Transverse colon (tissue), 4 donors: ENCODE measurements around the gene CALN1. TPM values are rescaled to one million over a fixed set of nuclear protein-coding genes. Genes with fewer than 3 reads are reported as not detected.

Source experiments
- DNase-seq: peaks from one replicate; pipeline ENCODE4 v3.0.0-alpha.2; 2019
- H3K27ac ChIP-seq, 4 donors: fragments of 200-600 bp; sonication (generic); 2 replicates each; pipeline ENCODE4 v1.5.1; 2016 to 2018; ENCODE audit warnings: inconsistent platforms in 4 of 4
- H3K27me3 ChIP-seq: fragments of 200-600 bp; sonication (generic); 2 replicates; pipeline ENCODE4 v1.5.1; 2017; ENCODE audit warnings: inconsistent platforms
- H3K36me3 ChIP-seq, 4 donors: fragments of 200-600 bp; sonication (generic); 2 replicates each; pipeline ENCODE4 v1.5.1; 2017 to 2019; ENCODE audit warnings: inconsistent platforms in 4 of 4
- H3K4me1 ChIP-seq, 4 donors: fragments of 200-600 bp; sonication (generic); 2 replicates each; pipeline ENCODE4 v1.5.1; 2017 to 2020; ENCODE audit warnings: inconsistent platforms in 4 of 4
- H3K4me3 ChIP-seq, 4 donors: fragments of 200-600 bp; sonication (generic); 1 replicate in 1 of 4; 2 replicates in 3 of 4; pipeline versions ENCODE4 v1.5.1 to v1.6.1; 2017 to 2019; ENCODE audit warnings: inconsistent platforms in 4 of 4
- H3K9me3 ChIP-seq, 2 donors: fragments of 200-600 bp; sonication (generic); 2 replicates each; pipeline ENCODE4 v1.5.1; 2017 to 2019; ENCODE audit warnings: inconsistent platforms in 2 of 2
- EP300 ChIP-seq: sonication (generic); formaldehyde crosslinking; IDR thresholded peaks from one replicate; pipeline ENCODE4 v1.6.1; 2017; ENCODE audit warnings: antibody characterized with exemption, low read depth
- POLR2A ChIP-seq: fragments of 450-650 bp; IDR thresholded peaks from one replicate; pipeline ENCODE4 v1.6.1; 2016; ENCODE audit warnings: antibody characterized with exemption, mild to moderate bottlenecking, moderate library complexity
- POLR2AphosphoS5 ChIP-seq, 3 donors: sonication (generic); formaldehyde crosslinking; IDR thresholded peaks; one replicate each; pipeline ENCODE4 v1.6.1; 2016; ENCODE audit warnings: antibody characterized with exemption in 3 of 3
- WGBS, 2 donors: methylation state at CpG; one replicate each; pipeline ENCODE4 v1.1.5; 2018; ENCODE audit warnings: low coverage in 1 of 2; 5-methylcytosine and 5-hydroxymethylcytosine counted together
- in situ Hi-C, 4 donors: fragments of 200-750 bp; cut with MboI; loops; one replicate each; pipeline versions ENCODE4 v1.15.0 to v1.15.1; 2017; ENCODE audit warnings: low sequenced_read_pairs in 3 of 4, low pct_ligation_motif_present in 1 of 4, low pct_unique_long_range_greater_than_20kb in 1 of 4
- intact Hi-C: fragments of 100-400 bp; cut with DNase I; formaldehyde crosslinking; loops from one replicate; pipeline ENCODE4 v1.15.1; 2023; ENCODE audit warnings: low total_unique reads
- total RNA-seq, 4 donors: library from RNA; depleted of rRNA; stranded (reverse); fragments of >200 nt; gene quantifications; one replicate each; pipeline ENCODE4 v1.1.0, GENCODE V29; 2016
- TF ChIP-seq, protein P1 (sequence below), 5 experiments: fragments of 200-600 bp in 3 of 5; fragments of 450-650 bp in 2 of 5; sonication (generic) in 3 of 5; IDR thresholded peaks; 1 replicate in 2 of 5; 2 replicates in 3 of 5; pipeline ENCODE4 v1.5.1; 2016 to 2017; ENCODE audit warnings: antibody characterized with exemption in 5 of 5, inconsistent platforms in 3 of 5, mild to moderate bottlenecking in 2 of 5, moderate library complexity in 1 of 5

CALN1 gene
- total RNA-seq, 4 donors from 2014 or later, result not detected

DNA sequence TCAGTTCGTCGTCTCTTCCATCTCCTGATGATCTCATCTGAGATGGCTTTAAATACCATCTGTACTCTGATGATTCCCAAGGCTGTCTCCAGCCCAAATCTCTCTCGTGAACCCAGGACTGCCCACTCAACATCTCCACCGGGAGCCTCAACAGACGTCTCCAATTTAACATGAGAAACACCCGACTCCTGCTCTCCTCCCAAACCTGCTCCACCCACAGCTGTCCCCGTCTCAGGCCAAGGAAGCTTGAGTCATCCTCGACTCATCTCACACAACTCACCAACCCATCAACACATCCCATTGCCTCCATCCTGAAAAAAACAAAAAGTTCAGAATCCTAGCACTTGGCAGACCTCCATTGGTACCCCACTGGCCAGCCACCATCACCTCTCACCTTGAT lies 29.7 kb upstream of the CALN1 start:
- Histone ChIP-seq H3K4me3 (no peak overlapping the region), H3K27me3 (no peaks in the 10 kb centered on the region), H3K27ac (no peak overlapping the region), H3K9me3 (no peaks in the 10 kb centered on the region), H3K36me3 (no peaks in the 10 kb centered on the region), H3K4me1 (no peaks in the 10 kb centered on the region)
- no peak for DNase-seq
- 80 to 83% methylated on average over 6 to 8 of the region's 8 CpGs for WGBS, 2 donors
- in situ Hi-C loops (no loop called here), intact Hi-C loops (no loop called here)
- TF ChIP-seq, protein P1, sequence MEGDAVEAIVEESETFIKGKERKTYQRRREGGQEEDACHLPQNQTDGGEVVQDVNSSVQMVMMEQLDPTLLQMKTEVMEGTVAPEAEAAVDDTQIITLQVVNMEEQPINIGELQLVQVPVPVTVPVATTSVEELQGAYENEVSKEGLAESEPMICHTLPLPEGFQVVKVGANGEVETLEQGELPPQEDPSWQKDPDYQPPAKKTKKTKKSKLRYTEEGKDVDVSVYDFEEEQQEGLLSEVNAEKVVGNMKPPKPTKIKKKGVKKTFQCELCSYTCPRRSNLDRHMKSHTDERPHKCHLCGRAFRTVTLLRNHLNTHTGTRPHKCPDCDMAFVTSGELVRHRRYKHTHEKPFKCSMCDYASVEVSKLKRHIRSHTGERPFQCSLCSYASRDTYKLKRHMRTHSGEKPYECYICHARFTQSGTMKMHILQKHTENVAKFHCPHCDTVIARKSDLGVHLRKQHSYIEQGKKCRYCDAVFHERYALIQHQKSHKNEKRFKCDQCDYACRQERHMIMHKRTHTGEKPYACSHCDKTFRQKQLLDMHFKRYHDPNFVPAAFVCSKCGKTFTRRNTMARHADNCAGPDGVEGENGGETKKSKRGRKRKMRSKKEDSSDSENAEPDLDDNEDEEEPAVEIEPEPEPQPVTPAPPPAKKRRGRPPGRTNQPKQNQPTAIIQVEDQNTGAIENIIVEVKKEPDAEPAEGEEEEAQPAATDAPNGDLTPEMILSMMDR (IDR thresholded peaks at IDR 0.05), result no peak
- no peak for TF ChIP-seq POLR2A
- TF ChIP-seq EP300, result no peak
- no peak for TF ChIP-seq POLR2AphosphoS5 (IDR thresholded peaks at IDR 0.05)

DNA sequence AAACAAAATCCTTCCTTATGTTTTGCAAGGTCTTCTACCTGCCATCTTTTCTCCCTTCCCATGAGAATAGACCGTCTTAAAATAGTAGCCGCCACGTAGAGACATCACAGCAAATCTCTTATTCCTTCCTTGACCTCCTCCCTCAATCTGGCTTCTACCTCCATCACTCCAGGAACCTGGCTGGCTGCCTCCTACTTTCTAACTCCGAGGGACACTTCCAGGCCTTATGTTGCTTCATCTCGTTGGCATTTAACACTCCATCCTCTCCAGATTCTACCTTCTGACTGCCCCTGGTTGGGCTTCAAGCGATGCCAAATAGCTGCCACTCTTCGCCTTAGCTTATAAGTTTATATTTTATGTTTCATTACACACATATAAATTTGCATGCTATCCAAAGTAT lies 26.4 kb upstream of the CALN1 start:
- WGBS, 2 donors, result 85 to 93% methylated on average over 6 to 7 of the region's 7 CpGs
- H3K36me3 ChIP-seq, result no peaks in the 10 kb centered on the region
- intact Hi-C loops, result no loop called here
- H3K27ac ChIP-seq, result no peak overlapping the region
- no peaks in the 10 kb centered on the region for H3K4me1 ChIP-seq
- H3K27me3 ChIP-seq, result no peaks in the 10 kb centered on the region
- in situ Hi-C loops, result no loop called here
- TF ChIP-seq EP300 (no peak), POLR2A (no peak), POLR2AphosphoS5 (IDR thresholded peaks at IDR 0.05) (no peak)
- TF ChIP-seq, protein P1 (IDR thresholded peaks at IDR 0.05), result no peak
- no peaks in the 10 kb centered on the region for H3K9me3 ChIP-seq
- H3K4me3 ChIP-seq, result no peak overlapping the region
- DNase-seq, result no peak

DNA sequence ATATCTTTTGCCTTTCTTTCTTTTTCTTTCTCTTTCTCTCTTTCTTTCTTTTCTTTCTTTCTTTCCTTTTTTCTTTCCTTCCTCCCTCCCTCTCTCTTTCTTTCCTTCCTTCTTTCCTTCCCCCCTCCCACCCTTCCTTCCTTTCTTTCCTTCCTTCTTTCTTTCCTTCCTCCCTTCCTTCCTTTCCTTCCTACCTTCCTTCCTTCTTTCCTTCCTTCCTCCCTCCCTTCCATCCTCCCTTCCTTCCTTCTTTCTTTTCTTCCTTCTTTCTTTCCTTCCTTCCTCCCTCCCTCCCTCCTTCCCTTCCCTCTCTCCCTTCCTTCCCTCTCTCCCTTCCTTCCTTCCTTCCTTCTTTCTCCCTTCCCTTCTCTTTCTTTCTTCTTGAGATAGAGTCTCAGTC lies 25.5 kb upstream of the CALN1 start:
- DNase-seq, result no peak
- in situ Hi-C loops, result no loop called here
- H3K9me3 ChIP-seq, result no peaks in the 10 kb centered on the region
- no peaks in the 10 kb centered on the region for H3K36me3 ChIP-seq
- H3K4me1 ChIP-seq, result no peaks in the 10 kb centered on the region
- TF ChIP-seq, protein P1 (IDR thresholded peaks at IDR 0.05), result no peak
- no peak for TF ChIP-seq POLR2AphosphoS5 (IDR thresholded peaks at IDR 0.05)
- TF ChIP-seq POLR2A, result no peak
- no peak for TF ChIP-seq EP300
- H3K27me3 ChIP-seq, result no peaks in the 10 kb centered on the region
- H3K27ac ChIP-seq, result no peak overlapping the region
- H3K4me3 ChIP-seq, result no peak overlapping the region
- intact Hi-C loops, result no loop called here

DNA sequence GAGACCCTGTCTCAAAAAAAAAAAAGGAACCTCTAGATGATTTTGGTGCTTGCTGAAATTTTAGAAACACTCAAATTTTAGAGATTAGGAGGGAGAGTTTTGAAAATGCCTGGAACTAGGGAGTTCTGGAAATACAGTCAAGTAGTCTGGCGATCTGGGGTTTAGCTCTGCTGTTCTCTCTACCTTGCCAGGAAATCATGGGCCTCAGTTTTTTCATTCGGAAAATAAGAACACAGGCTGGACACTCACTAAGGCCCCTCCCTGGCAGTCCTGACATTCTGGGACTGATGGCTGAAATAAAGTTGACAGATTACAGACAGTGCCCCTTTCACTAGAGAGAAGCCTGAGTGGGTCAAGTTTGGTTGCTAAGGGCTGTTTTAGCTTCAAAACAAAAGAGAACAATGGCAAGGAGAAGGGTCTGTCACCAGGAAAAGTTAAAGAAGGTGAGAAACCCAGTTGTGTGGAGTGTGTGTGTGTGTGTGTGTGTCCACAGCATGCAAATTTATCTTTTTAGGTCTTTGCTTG lies 25.0 kb upstream of the CALN1 start:
- no peak overlapping the region for H3K4me3 ChIP-seq
- no peak overlapping the region for H3K27ac ChIP-seq
- no peak for TF ChIP-seq POLR2A
- no peak for TF ChIP-seq EP300
- TF ChIP-seq, protein P1 (IDR thresholded peaks at IDR 0.05), result no peak
- TF ChIP-seq POLR2AphosphoS5 (IDR thresholded peaks at IDR 0.05), result no peak
- no peaks in the 10 kb centered on the region for H3K9me3 ChIP-seq
- no peaks in the 10 kb centered on the region for H3K27me3 ChIP-seq
- 83% methylated on average over 2 of the region's 2 CpGs; no CpG with 5 or more reads in 1 of the 2 donors for WGBS, 2 donors
- intact Hi-C loops, result no loop called here
- in situ Hi-C loops, result no loop called here
- no peaks in the 10 kb centered on the region for H3K36me3 ChIP-seq
- no peaks in the 10 kb centered on the region for H3K4me1 ChIP-seq
- no peak for DNase-seq
